Immature natural killer cell (primary cell): ENCODE measurements around the gene GALNT10. TPM values are rescaled to one million over a fixed set of nuclear protein-coding genes. Genes with fewer than 3 reads are reported as not detected.

Source experiments
- DNase-seq, 3 donors: peaks; one replicate each; pipeline ENCODE4 v3.0.0; 2022; ENCODE audit warnings: mixed read lengths in 1 of 3
- H3K27ac Mint-ChIP-seq, 6 donors: one replicate each; pipeline ENCODE4 v1.8.0; 2020; ENCODE audit warnings: mixed read lengths in 6 of 6, mild to moderate bottlenecking in 5 of 6, inconsistent platforms in 4 of 6, moderate library complexity in 3 of 6
- H3K27me3 Mint-ChIP-seq, 3 donors: one replicate each; pipeline ENCODE4 v1.8.0; 2020 to 2021; ENCODE audit warnings: low read depth in 3 of 3, mild to moderate bottlenecking in 3 of 3, mixed read lengths in 3 of 3, moderate library complexity in 3 of 3, inconsistent platforms in 1 of 3
- H3K36me3 Mint-ChIP-seq, 3 donors: one replicate each; pipeline ENCODE4 v1.8.0; 2020; ENCODE audit warnings: mixed read lengths in 3 of 3, inconsistent platforms in 2 of 3, mild to moderate bottlenecking in 2 of 3
- H3K4me1 Mint-ChIP-seq, 2 donors: one replicate each; pipeline ENCODE4 v1.8.0; 2020; ENCODE audit warnings: inconsistent platforms in 2 of 2, mild to moderate bottlenecking in 2 of 2, mixed read lengths in 2 of 2, moderate library complexity in 1 of 2
- H3K4me3 Mint-ChIP-seq, 5 donors: one replicate each; pipeline ENCODE4 v1.8.0; 2020; ENCODE audit warnings: mild to moderate bottlenecking in 5 of 5, mixed read lengths in 5 of 5, inconsistent platforms in 3 of 5, moderate library complexity in 3 of 5
- H3K9me3 Mint-ChIP-seq, 6 donors: one replicate each; pipeline ENCODE4 v1.8.0; 2020; ENCODE audit warnings: mild to moderate bottlenecking in 6 of 6, mixed read lengths in 6 of 6, inconsistent platforms in 4 of 6, moderate library complexity in 3 of 6
- polyA plus RNA-seq, 3 donors: library from polyadenylated mRNA; unstranded; fragments of 300-500 nt; fragmentation: Illumina TruSeq; gene quantifications; one replicate each; pipeline ENCODE4 v1.2.3, GENCODE V29; 2021

The GALNT10 gene
- polyA plus RNA-seq, 3 donors from 2014 or later, result 10.4 to 42.8 (median 24.7) TPM

GRCh38 chr5:154193283-154193682 lies 2.8 kb downstream of the GALNT10 start:
- peak overlapping the region in 5 of 6 donors; percentile 3 to 99 (median 8) for H3K27ac Mint-ChIP-seq
- DNase-seq, result no peak

GRCh38 chr5:154193701-154194121 lies 3.2 kb downstream of the GALNT10 start:
- Mint-ChIP-seq H3K4me3 (no peak overlapping the region), H3K27me3 (peaks cover 2 to 14% (median 5%) of the 10 kb centered on the region in 3 donors), H3K27ac (peak overlapping the region in 2 of 6 donors; percentile 15 to 22), H3K9me3 (no peaks in the 10 kb centered on the region), H3K36me3 (peaks cover 0 to 9% (median 0%) of the 10 kb centered on the region in 3 donors), H3K4me1 (peaks cover 60 to 82% of the 10 kb centered on the region in 2 donors)
- no peak for DNase-seq

More at GRCh38 chr5:154193283-154193682, 2.8 kb downstream of the GALNT10 start:
- Mint-ChIP-seq H3K36me3 (peaks cover 0 to 9% (median 0%) of the 10 kb centered on the region in 3 donors), H3K9me3 (no peaks in the 10 kb centered on the region), H3K4me1 (peaks cover 56 to 80% of the 10 kb centered on the region in 2 donors), H3K4me3 (peak overlapping the region in 4 of 5 donors; percentile 1 to 96 (median 25)), H3K27me3 (peaks cover 2 to 13% (median 5%) of the 10 kb centered on the region in 3 donors)

DNA sequence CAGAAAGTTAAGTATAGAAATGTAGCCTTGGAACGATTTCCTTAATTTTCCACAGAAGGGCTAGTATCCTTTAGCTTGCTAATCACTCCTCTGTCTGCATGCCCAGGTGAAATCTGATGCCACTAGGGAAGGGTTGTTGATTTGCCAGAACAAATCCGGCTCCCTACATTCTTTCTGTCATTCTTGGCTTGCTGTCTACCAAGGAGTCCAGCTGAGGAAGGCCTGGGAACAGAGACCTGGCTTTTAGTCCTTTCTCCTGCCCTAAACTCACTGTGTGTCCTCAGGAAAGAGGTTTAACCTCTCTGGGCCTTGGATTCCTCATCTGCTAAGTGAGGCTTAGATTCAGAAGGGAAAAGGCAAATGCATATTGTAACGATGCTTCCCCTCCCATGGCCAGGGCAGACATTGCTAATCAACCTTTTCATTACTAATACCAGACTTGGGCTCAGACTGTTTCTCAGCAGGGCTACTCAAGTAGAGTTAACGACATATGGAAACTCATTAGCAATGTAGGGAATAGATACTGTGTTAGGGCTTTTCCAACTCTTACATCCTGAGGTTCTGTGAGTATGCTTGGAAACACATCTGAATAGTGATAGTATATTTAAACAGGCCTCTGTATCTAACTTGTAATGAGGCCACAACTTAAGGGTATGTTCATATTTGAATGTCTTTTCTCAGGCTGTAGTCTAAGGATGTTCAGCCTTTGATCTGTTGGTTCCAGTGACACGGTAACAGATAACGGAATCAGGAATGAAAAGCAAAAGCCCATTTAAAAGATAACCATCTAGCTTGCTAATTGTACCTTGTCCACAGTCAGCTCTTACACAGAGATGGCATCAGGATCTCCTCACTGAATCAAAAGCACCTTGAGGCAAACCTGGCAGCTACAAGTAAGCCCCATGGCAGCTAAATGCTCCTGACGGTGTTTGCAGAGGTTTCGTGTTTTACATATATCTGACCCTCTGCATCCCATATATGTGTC lies 4.1 kb downstream of the GALNT10 start:
- Mint-ChIP-seq H3K9me3 (no peaks in the 10 kb centered on the region), H3K27me3 (peaks cover 2 to 12% (median 5%) of the 10 kb centered on the region in 3 donors), H3K4me3 (no peak overlapping the region), H3K27ac (peak overlapping the region in 3 of 6 donors; percentile 54 to 58 (median 58)), H3K36me3 (peaks cover 0 to 9% (median 0%) of the 10 kb centered on the region in 3 donors), H3K4me1 (peaks cover 60 to 82% of the 10 kb centered on the region in 2 donors)
- no peak for DNase-seq

- Mint-ChIP-seq H3K27me3 (peaks cover 2 to 9% (median 5%) of the 10 kb centered on the region in 3 donors), H3K9me3 (no peaks in the 10 kb centered on the region), H3K27ac (peak overlapping the region in 5 of 6 donors; percentile 75 to 98 (median 97)), H3K4me3 (peak overlapping the region in 2 of 5 donors; percentile 15 to 67), H3K36me3 (peaks cover 0 to 9% (median 5%) of the 10 kb centered on the region in 3 donors), H3K4me1 (peaks cover 69 to 95% of the 10 kb centered on the region in 2 donors)
- DNase-seq, result no peak
These were observed 5.7 kb downstream of the GALNT10 start for GRCh38 chr5:154196281-154196680.

DNA sequence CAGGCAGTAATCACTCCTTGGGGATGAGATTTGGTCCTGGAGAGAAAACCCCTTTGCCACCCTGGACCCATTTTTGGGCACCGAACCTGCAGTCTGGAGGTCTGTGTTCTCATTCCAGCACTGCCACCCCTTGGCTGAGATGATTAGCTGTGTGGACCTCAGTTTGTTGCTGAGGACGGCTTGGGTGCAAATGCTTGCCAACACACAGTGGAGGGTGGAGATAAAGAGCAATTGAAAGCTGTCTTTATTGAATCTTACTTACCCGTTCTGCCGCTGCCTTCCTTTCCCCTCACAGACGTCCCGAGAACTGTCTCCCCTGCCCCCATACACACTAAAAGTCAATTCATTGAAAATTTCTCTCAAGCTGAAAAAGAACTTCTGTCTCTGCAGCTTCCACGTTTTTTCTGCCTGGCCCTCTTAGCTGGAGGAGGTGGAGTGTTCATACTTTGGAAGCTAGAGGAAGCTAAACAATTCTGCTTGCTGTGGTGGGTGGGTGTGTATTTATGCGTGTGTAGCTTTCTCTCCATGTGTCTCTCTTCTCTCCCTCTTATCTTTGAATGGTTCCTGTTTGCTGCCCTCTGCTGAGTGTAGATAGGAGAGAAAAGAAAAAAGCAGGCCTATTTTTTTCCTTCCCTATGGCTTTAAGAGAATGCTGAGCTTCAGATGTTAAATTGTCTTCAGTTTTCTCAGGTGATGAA lies 6.6 kb downstream of the GALNT10 start:
- H3K36me3 Mint-ChIP-seq, result peaks cover 0 to 9% (median 5%) of the 10 kb centered on the region in 3 donors
- H3K27ac Mint-ChIP-seq, result peak overlapping the region; percentile 75 to 98 (median 96)
- peaks cover 0 to 4% (median 1%) of the 10 kb centered on the region in 3 donors for H3K27me3 Mint-ChIP-seq
- peak in 1 of 3 donors; percentile 12 for DNase-seq
- H3K9me3 Mint-ChIP-seq, result no peaks in the 10 kb centered on the region
- H3K4me1 Mint-ChIP-seq, result peaks cover 69 to 93% of the 10 kb centered on the region in 2 donors
- peak overlapping the region; percentile 3 to 79 (median 45) for H3K4me3 Mint-ChIP-seq

DNA sequence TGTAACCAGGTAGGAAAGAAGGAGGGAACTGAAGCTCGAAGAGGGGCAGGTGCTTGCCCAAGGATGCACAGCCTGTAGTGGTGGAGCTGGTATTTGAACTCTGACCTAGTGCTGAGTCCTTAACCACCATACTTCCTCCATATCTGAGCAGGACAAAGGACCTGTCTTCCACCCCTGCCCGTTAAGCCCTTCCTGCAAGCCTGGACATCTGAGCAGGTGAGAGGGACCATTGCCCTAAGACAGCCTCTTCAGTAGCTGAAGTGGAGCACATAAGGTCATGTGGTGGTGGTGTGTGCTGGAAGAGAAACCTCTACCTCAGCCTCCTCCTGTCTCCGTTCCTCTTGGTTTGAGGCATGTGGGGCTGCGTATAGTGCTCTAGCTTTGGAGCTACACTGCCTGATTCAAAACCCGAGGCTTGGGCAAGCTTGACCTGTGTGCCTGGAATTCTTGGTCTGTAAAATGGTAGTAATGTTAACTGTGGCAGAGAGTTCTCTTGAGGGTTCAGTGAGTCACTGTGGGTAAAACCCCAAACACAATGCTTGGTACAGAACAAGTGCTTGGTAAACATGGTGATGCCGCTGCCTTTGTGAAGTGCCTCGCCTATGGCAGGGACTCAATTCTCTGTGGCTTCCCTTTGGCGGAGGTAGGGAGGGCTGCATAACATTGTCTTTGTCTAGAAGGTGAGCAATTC lies 7.4 kb downstream of the GALNT10 start:
- peak overlapping the region; percentile 75 to 98 (median 96) for H3K27ac Mint-ChIP-seq
- peaks cover 0 to 3% (median 1%) of the 10 kb centered on the region in 3 donors for H3K27me3 Mint-ChIP-seq

DNA sequence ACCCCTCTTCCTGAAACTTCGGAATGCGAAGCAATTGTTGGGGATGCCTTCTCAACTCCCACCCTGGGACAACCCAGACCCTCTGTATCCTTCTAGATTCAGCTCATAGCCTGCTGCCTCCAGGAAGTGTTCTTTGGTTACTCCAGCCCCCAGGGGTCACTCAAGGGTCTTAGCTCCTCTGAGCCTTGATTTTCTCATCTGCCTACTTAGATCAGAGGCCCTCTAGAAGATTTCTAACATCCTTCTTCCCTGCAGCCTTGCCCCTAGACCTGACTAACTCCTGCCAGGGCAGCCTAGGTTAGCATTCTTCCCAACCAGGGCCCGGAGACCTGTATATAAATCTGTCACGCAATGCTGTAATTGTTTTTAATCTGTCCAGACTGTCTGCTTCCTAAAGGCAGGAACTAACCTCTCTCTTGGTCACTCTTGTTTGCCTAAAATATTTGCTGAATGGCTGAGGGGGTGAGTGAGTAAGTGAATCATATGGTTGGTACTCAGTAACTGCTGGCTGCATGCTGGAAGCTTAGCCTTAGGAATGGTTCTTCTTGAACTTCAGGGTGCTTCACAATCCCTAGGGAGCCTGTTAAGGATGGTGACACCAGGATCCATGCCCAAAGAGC lies 8.2 kb downstream of the GALNT10 start:
- peaks cover 0 to 3% (median 1%) of the 10 kb centered on the region in 3 donors for H3K27me3 Mint-ChIP-seq
- H3K27ac Mint-ChIP-seq, result peak overlapping the region; percentile 75 to 98 (median 96)
- no peak for DNase-seq
- H3K4me3 Mint-ChIP-seq, result peak overlapping the region; percentile 66 to 83 (median 77)
- H3K36me3 Mint-ChIP-seq, result peaks cover 0 to 9% (median 5%) of the 10 kb centered on the region in 3 donors
- H3K4me1 Mint-ChIP-seq, result peaks cover 77 to 93% of the 10 kb centered on the region in 2 donors
- H3K9me3 Mint-ChIP-seq, result no peaks in the 10 kb centered on the region

More for the DNA sequence above, 7.4 kb downstream of the GALNT10 start:
- Mint-ChIP-seq H3K4me1 (peaks cover 69 to 93% of the 10 kb centered on the region in 2 donors), H3K36me3 (peaks cover 0 to 9% (median 5%) of the 10 kb centered on the region in 3 donors), H3K9me3 (no peaks in the 10 kb centered on the region), H3K4me3 (peak overlapping the region; percentile 66 to 83 (median 77))
- DNase-seq, result peak; percentile 53 to 77 (median 69)

GRCh38 chr5:154199263-154199662 lies 8.7 kb downstream of the GALNT10 start:
- H3K4me1 Mint-ChIP-seq, result peaks cover 81 to 93% of the 10 kb centered on the region in 2 donors
- H3K9me3 Mint-ChIP-seq, result no peaks in the 10 kb centered on the region
- peaks cover 0 to 11% (median 5%) of the 10 kb centered on the region in 3 donors for H3K36me3 Mint-ChIP-seq
- H3K4me3 Mint-ChIP-seq, result peak overlapping the region in 3 of 5 donors; percentile 52 to 83 (median 75)
- DNase-seq, result no peak
- peak overlapping the region; percentile 75 to 98 (median 96) for H3K27ac Mint-ChIP-seq
- H3K27me3 Mint-ChIP-seq, result peaks cover 0 to 3% (median 1%) of the 10 kb centered on the region in 3 donors

DNA sequence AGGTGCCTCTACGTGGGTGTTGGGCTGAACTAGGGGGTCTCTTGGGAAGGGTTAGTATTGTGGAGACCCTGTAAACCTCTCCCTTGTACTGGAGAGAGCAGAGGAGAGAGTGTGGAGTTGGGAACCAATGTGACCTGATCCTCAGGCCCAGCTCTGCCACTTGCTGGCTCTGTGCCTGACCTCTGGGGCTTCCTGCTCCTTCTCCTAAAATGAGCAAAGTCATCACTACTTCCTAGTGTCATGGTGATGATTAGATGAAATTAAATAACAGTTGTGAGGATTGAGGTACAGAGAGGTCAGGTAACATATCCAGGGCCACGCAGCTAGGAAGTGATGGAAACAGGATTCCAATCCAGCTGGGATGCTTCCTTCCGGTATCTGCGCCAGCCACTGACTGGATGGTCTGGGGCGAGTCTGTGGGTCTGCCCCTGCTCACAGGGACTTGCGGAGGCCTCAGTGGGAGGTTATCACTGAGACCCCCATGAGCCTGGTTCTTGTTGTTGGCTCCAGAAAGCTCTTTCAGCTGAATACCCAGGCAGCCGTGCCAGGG lies 9.2 kb downstream of the GALNT10 start:
- Mint-ChIP-seq H3K9me3 (no peaks in the 10 kb centered on the region), H3K27me3 (peaks cover 0 to 3% (median 1%) of the 10 kb centered on the region in 3 donors), H3K36me3 (peaks cover 0 to 15% (median 5%) of the 10 kb centered on the region in 3 donors), H3K4me1 (peaks cover 86 to 93% of the 10 kb centered on the region in 2 donors), H3K4me3 (no peak overlapping the region), H3K27ac (peak overlapping the region; percentile 75 to 98 (median 96))
- no peak for DNase-seq

GRCh38 chr5:154200221-154200620 lies 9.7 kb downstream of the GALNT10 start:
- no peak overlapping the region for H3K4me3 Mint-ChIP-seq
- no peaks in the 10 kb centered on the region for H3K9me3 Mint-ChIP-seq
- peak overlapping the region in 3 of 6 donors; percentile 3 to 54 (median 12) for H3K27ac Mint-ChIP-seq
- DNase-seq, result no peak
- peaks cover 89 to 94% of the 10 kb centered on the region in 2 donors for H3K4me1 Mint-ChIP-seq
- peaks cover 0 to 3% (median 1%) of the 10 kb centered on the region in 3 donors for H3K27me3 Mint-ChIP-seq
- H3K36me3 Mint-ChIP-seq, result peaks cover 0 to 14% (median 5%) of the 10 kb centered on the region in 3 donors

DNA sequence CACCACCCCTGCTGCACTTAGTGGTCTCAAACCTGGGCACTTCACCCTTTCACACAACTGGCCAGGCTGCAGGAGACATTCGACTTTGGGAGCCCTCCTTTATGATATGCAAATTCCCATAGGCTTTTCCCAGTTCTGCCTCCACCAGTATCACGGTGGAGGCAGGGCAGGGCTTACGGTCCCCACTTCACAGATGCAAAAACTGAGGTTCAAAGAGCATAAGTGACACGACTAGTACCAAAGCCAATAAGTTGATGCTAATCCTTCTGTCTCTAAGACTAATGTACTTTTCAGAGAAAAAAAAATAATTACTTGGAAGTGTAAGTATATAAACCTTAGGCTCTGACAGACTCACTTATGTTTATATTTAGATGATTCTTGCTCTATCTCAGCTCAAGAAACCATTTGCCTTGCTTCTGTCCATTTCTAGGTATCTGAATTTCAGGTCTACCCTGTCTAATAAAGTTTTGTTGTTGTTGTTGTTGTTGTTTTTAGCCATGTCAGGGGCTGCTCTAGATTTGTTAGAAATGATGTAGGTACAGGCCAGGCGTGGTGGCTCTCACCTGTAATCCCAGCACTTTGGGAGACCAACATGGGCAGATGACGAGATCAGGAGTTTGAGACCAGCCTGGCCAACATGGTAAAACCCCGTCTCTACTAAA lies 10.7 kb downstream of the GALNT10 start:
- Mint-ChIP-seq H3K27ac (peak overlapping the region in 4 of 6 donors; percentile 47 to 67 (median 64)), H3K4me1 (peaks cover 82 to 97% of the 10 kb centered on the region in 2 donors), H3K9me3 (no peaks in the 10 kb centered on the region), H3K4me3 (peak overlapping the region in 1 of 5 donors; percentile 43), H3K27me3 (peaks cover 0 to 3% (median 1%) of the 10 kb centered on the region in 3 donors), H3K36me3 (peaks cover 3 to 10% (median 5%) of the 10 kb centered on the region in 3 donors)
- no peak for DNase-seq
